Measurements from ENCODE around the gene CNDP2. TPM values are rescaled to one million over a fixed set of nuclear protein-coding genes. Genes with fewer than 3 reads are reported as not detected.
A peak's percentile ranks its signal among the peaks of the same experiment; 100 is the strongest.

CNDP2 gene
- total RNA-seq, 1 donor from 2014 or later = 113 TPM

DNA sequence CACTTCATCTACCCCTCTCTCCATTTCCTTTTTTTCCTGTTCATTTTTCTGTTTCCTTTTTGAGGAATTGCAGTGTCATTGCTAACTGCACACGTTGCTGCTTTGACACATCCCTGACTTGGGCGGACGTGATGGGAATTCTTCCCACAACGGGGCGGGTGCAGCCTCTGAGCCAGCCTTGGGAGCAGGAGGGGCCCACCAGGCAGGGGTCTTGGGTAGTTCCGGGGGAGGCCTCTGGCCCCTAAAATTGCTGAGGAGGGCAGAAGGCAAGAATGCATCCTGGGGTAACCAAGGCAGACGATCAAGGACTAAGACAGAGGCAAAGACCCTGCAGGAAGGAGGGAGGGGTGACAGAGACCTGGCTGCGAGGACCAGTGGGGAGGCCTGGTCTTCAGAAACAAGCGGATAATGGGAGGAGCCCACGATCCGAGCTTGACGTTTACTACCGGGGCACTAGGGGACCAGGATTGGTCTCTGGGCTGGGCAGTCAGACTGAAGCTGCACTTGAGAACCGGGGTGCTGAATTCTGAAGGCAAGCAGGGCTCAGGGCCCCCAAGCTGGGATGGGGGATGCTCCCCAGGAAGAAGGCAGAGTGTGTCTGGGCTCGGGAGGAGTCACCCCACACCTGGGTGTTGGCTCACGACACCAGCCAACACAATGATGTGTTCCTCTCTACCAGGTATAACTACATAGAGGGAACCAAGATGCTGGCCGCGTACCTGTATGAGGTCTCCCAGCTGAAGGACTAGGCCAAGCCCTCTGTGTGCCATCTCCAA lies 23.3 kb downstream of the CNDP2 start:
- Mint-ChIP-seq H3K27ac (ENCODE audit: unreplicated experiment) (no peak overlapping the region), H3K27me3 (ENCODE audit: unreplicated experiment) (peaks cover 6% of the 10 kb centered on the region), H3K36me3 (ENCODE audit: low read depth, unreplicated experiment) (peaks cover 60% of the 10 kb centered on the region), H3K4me3 (ENCODE audit: unreplicated experiment) (no peak overlapping the region), H3K9me3 (ENCODE audit: unreplicated experiment) (no peaks in the 10 kb centered on the region), H3K4me1 (ENCODE audit: unreplicated experiment) (no peaks in the 10 kb centered on the region)
- TF ChIP-seq, protein P1, sequence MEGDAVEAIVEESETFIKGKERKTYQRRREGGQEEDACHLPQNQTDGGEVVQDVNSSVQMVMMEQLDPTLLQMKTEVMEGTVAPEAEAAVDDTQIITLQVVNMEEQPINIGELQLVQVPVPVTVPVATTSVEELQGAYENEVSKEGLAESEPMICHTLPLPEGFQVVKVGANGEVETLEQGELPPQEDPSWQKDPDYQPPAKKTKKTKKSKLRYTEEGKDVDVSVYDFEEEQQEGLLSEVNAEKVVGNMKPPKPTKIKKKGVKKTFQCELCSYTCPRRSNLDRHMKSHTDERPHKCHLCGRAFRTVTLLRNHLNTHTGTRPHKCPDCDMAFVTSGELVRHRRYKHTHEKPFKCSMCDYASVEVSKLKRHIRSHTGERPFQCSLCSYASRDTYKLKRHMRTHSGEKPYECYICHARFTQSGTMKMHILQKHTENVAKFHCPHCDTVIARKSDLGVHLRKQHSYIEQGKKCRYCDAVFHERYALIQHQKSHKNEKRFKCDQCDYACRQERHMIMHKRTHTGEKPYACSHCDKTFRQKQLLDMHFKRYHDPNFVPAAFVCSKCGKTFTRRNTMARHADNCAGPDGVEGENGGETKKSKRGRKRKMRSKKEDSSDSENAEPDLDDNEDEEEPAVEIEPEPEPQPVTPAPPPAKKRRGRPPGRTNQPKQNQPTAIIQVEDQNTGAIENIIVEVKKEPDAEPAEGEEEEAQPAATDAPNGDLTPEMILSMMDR (IDR thresholded peaks at IDR 0.05; ENCODE audit: unreplicated experiment) = no peak
- DNase-seq (ENCODE audit: low spot score) = no peak

DNA sequence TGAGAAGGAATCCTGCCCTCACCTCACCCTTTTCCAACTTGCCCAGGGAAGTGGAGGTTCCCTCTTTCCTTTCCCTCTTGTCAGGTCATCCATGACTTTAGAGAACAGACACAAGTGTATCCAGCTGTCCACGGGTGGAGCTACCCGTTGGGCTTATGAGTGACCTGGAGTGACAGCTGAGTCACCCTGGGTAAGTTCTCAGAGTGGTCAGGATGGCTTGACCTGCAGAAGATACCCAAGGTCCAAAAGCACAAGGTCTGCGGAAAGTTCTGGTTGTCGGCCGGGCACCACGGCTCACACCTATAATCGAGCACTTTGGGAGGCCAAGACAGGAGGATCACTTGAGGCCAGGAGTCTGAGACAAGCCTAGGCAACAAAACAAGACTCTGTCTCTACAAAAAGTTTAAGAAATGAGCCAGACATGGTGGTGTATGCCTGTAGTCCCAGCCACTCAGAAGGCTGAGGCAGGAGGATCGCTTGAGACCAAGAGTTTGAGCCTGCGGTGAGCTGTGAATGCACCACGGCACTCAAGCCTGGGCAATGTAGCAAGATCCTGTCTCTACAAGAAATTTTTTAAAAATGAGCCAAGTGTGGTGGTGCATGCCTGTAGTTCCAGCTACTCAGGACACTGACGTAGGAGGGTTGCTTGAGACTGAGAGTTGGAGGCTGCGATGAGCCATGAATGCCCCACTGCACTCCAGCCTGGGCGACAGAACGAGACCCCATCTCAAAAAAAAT lies 24.1 kb downstream of the CNDP2 start:
- H3K9me3 Mint-ChIP-seq (ENCODE audit: unreplicated experiment) = no peaks in the 10 kb centered on the region
- peak overlapping the region; percentile 25 for H3K4me3 Mint-ChIP-seq (ENCODE audit: unreplicated experiment)
- H3K27ac Mint-ChIP-seq (ENCODE audit: unreplicated experiment) = no peak overlapping the region
- no peak for DNase-seq (ENCODE audit: low spot score)
- peaks cover 54% of the 10 kb centered on the region for H3K36me3 Mint-ChIP-seq (ENCODE audit: low read depth, unreplicated experiment)
- TF ChIP-seq, protein P1 (IDR thresholded peaks at IDR 0.05; ENCODE audit: unreplicated experiment) = no peak
- no peaks in the 10 kb centered on the region for H3K4me1 Mint-ChIP-seq (ENCODE audit: unreplicated experiment)
- peaks cover 3% of the 10 kb centered on the region for H3K27me3 Mint-ChIP-seq (ENCODE audit: unreplicated experiment)

DNA sequence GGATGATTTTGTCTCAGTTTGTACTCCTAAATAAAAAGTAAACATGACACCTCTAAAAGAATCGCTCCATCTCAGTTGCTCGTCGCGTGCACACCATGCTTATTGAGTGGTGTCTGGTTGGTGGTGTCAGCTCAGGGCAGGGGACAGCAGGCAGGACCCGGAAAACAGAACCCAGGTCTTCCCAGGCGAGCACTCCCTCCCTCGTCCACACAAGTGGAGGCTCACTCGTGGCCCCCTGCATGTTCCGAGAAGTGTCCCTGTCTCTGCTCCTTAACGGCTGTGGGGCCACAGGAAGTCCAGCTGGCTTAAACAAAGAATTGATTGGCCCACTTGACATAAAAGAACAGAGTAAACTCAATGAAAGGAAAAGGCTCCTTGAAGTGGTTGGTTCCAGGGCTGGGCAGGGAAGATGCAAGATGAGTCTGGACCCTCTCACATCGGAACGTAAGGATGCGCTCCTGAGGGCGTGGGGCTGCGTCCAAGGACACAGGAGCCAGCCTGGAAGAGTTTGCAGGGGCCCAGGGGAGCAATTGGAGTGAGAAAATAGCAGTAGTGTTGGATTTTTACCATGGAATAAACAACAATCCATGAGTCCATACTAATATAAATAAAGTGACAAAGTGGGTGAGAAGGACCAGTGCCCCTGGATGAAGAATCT lies 25.0 kb downstream of the CNDP2 start:
- H3K27me3 Mint-ChIP-seq (ENCODE audit: unreplicated experiment) = peaks cover 3% of the 10 kb centered on the region
- TF ChIP-seq, protein P1 (IDR thresholded peaks at IDR 0.05; ENCODE audit: unreplicated experiment) = no peak
- H3K36me3 Mint-ChIP-seq (ENCODE audit: low read depth, unreplicated experiment) = peaks cover 54% of the 10 kb centered on the region
- no peak for DNase-seq (ENCODE audit: low spot score)
- no peak overlapping the region for H3K27ac Mint-ChIP-seq (ENCODE audit: unreplicated experiment)
- peaks cover under 1% of the 10 kb centered on the region for H3K4me1 Mint-ChIP-seq (ENCODE audit: unreplicated experiment)
- H3K4me3 Mint-ChIP-seq (ENCODE audit: unreplicated experiment) = peak overlapping the region; percentile 24
- no peaks in the 10 kb centered on the region for H3K9me3 Mint-ChIP-seq (ENCODE audit: unreplicated experiment)

DNA sequence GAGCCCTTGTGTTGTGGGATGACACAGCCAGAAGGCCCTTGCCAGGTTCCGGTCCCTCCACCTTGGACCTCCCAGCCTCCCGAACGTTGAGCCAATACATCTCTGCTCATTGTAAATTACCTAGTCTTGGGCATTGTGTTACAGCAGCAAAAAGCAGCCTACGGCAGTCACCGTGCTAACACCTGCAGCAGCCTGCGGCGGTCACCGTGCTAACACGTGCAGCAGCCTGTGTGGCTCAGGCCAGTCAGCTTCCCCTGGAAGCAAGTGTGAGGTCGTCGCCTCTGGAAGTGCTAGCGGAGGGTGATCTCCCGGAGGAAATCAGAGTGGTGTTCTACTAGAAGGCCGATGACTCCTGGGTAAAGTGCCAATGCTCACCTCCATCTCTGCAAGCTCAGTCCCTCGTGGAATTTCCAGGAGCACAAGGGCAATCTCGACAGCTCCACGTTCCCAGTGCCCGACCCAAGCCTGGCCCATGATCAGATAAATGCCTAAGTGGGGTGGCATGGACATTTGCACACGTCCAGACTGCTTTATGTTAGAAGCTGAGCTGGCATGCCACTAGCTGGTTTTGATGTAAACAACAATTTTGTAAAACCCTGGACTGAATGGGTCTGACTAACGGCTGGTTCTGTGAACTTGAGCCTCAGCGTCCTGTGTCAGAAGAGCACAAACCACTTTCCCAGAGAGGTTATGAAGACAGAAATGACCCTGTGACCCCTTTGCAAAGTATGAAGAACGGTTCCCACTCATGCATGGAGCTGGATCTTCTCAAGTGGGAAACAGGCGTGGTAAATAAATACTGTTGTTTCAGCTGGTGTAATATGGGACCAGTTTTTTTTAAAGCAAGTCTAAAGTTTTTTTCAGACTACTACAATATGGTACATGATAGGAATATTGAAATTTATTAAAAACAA lies 26.7 kb downstream of the CNDP2 start:
- Mint-ChIP-seq H3K27me3 (ENCODE audit: unreplicated experiment) (peaks cover 3% of the 10 kb centered on the region), H3K27ac (ENCODE audit: unreplicated experiment) (no peak overlapping the region), H3K4me1 (ENCODE audit: unreplicated experiment) (peaks cover 10% of the 10 kb centered on the region), H3K9me3 (ENCODE audit: unreplicated experiment) (no peaks in the 10 kb centered on the region), H3K36me3 (ENCODE audit: low read depth, unreplicated experiment) (peaks cover 43% of the 10 kb centered on the region), H3K4me3 (ENCODE audit: unreplicated experiment) (no peak overlapping the region)
- TF ChIP-seq, protein P1 (IDR thresholded peaks at IDR 0.05; ENCODE audit: unreplicated experiment) = no peak
- no peak for DNase-seq (ENCODE audit: low spot score)
